HG02763 (cell line): ENCODE data around the gene C9orf85.
"Not testable (repeated sequence)": the region's sequence is repeated elsewhere in the genome, so short reads cannot be mapped to it uniquely, and the experiment has no call there.

ENCODE experiments used
- ATAC-seq: cut with Tn5 transposase; IDR thresholded peaks from one replicate; pipeline ENCODE4 v1.9.1; 2021; ENCODE audit warnings: mild to moderate bottlenecking, moderate library complexity; ENCODE audit not compliant: unreplicated experiment

C9orf85 gene, protein sequence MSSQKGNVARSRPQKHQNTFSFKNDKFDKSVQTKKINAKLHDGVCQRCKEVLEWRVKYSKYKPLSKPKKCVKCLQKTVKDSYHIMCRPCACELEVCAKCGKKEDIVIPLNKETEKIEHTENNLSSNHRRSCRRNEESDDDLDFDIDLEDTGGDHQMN

DNA sequence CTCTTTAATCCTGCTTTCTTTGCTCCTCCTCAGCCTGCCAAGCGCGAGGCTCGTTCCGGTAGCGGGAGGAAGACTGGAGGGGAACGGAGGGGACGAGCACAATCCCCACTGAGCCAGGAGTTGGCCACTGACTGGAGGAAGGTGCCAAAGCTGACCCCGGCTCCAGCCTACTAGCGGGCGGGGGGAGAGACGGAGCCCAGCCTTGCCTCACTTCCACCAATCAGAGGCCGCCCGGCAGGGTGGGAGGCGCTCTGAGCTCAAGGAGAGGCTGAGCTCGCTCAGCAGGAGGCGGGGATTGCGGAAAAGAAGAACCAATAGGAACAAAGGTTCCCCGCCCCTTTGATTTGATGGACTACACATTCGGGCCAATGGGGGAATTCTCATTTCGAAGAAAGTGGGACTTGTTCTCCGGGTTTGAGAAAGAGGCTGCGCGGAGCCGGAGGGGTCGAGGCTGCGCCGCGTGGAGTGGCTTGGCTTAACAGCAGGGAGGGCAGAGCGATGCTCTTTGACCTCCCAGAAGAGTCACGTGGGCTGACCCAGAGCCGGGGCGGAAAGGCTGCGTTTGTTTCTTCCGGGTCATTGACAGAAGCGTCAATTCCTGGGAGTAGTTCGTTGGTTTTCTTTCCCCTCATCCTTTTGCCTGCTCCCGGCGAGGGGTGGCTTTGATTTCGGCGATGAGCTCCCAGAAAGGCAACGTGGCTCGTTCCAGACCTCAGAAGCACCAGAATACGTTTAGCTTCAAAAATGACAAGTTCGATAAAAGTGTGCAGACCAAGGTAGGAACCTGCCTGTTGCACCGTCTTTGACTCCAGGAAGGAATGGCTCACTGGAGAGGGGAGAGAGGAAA lies at the start of gene C9orf85, which contains the start of gene ABHD17B:
C9orf85 (plus strand) TSS at position 579 of the 847 bp plus-strand sequence; CDS start at position 675, 96 bp downstream.
ABHD17B (minus strand) TSS at position 133 of the 847 bp plus-strand sequence. CDS start 36,113 bp downstream, outside the sequence.
- peak; percentile 95 for ATAC-seq

DNA sequence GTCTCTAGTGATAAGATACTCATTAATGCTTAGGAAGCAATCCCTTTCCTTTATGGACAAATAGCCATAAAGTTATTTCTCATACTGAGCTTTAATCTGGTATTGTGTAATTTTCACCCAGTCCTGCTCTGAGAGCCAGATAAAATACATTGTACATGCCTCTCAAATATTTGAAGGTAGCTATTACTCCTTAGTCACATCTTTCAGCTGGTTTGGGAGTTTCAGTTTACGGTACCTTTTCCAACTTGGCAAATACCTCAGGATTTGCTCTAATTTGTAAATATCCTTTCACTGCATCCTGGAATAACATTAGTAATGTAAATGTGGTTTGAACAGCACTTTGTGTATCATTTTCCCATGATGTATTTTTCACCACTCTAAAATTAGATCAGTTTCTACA lies 47.8 kb upstream of the C9orf85 start:
- ATAC-seq, result no peak

DNA sequence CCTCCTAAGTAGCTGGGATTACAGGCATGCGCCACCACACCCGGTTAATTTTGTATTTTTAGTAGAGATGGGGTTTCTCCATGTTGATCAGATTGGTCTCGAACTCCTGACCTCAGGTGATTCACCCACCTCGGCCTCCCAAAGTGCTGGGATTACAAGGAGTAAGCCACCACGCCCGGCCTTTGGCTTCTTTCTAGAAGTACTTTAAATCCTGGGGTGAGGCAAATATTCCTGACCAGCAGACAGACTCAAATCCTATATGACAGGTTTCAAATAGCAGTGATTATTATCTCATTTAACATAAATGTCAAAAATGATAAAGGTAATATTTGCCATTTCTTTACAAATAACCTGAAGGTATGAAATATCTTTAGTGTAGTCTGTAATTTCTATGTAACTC lies 36.1 kb upstream of the C9orf85 start:
- ATAC-seq, result no peak

DNA sequence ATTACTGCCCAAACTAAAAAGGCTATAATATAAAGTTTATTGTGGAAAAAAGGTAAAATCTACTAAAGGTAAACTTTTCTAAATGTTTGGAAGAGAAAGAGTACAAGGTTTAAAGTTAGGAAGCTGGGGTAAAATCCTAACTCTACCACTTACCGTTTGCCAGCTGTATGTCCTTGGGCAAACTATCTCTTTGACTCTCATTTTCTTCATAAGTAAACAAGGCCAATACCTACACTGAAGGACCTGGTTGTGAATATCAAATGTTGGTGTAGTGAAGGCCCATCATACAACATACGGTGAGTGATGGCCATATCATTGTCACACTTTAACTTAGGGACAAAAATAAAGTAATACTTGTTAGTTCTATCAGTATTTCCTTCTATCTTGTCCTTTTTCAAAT lies 35.3 kb upstream of the C9orf85 start:
- no peak for ATAC-seq

DNA sequence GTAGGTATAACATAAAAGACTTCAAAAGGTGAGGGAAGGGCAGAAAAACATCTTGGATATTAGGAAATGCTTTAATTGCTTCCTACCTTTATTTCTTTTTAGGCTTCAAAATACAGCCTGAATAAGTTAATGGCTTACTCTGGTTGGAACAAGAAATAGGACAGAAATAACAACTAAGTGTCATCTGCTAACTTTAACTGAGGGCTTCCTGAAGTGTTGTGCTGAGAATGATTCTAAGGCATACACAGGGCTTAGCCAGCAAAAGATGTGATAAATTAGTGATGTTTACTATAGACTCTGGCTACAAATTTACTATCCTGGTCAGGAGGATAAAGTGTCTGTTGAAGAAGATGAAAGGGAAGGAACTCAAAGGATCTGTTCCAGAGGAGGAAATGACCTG lies 34.6 kb upstream of the C9orf85 start:
- no peak for ATAC-seq

DNA sequence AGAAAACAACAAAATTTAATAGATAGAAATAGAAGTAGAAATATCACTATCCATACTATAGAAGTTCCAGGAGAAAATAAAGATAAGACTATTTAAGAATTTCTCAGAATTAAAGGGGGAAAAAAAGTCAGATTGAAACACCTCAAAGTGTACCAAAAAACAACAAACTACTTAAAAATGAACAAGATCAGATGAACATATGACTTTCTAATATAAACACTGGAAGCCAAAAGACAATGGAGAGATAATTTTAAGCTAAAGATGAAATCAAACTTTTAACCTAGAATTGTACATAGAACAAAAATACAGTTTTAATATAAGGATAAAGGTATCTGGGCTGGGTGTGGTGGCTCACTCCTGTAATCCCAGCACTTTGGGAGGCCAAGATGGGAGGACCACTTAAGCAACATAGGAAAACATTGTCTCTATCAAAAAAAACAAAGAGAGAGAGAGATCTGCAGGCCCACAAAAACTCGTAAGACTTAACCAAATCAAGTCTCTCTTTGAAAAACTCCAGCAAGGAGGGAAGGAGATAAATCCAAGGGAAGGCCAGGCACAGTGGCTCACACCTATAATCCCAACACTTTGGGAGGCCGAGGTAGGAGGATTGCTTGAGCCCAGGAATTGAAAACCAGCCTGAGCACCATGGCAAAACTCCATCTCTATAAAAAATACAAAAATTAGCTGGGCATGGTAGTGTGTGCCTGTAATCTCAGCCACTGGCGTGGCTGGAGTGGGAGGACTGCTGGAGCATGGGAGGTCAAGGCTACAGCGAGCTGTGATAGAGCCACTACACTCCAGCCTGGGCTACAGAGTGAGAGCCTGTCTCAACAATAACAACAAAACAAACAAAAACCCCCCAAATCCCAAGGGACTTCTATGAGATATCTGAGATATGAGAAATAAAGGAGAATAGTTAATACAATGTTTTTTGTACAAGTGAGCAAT lies 32.8 kb upstream of the C9orf85 start:
- ATAC-seq, result no peak

DNA sequence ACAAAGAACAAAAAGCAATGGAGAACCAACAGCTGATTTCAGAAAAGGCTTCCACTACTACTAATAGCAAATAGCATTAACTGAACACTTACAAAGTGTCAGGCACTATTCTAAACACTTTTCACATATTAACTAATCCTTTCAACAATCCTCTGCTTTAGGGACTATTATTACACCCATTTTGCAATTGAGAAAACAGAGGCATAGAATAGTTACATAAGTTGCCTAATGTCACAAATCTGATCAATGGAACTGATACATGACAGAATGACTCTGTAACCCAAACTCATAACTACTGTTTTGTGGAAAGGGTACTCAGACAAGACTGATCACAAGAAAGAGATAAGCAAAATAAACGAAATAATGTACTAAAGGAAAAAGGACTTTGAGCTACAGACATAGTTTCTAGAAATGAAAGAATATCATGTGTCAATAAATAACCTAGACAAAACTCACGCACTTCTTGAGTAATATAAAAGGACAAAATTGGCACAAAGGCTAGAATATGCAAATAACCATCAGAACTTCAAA lies 31.7 kb upstream of the C9orf85 start:
- ATAC-seq, result no peak

DNA sequence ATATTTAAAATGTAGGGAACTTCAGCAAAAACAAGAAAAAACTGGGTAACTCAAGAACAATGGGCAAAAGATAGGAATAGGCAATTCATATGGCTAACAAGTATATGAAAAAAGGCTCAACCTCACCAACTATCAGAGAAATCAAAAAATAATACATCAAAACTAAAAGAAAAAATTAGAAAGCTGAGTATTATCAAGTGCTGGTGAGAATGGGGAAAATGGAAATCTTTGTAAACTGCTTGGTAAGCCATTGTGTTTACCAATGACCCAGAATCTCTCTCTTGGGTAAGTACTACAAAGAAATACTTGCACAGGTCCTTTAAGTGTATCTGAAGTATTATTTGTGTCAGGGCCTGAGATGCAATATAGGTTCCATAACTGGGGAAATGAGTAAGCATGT lies 27.4 kb upstream of the C9orf85 start:
- no peak for ATAC-seq

DNA sequence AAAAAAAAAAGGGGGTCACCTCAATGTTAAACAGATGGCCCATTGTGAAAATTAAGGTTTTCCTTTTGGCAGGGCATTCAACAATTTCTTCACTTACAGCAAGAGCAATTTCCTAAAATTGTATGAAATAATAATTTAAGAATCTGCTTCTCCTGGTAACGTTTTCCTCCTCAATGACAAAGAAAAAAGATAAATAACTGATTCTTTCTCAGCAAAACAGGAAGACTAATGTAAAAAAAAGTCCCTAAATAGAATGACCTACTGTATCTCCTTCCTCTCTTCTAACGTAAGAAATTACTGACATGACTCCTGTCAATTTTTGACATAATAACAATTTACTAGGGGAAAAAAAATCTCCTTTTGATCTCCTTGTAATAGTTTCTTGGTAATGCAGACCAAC lies 26.0 kb upstream of the C9orf85 start:
- no peak for ATAC-seq

DNA sequence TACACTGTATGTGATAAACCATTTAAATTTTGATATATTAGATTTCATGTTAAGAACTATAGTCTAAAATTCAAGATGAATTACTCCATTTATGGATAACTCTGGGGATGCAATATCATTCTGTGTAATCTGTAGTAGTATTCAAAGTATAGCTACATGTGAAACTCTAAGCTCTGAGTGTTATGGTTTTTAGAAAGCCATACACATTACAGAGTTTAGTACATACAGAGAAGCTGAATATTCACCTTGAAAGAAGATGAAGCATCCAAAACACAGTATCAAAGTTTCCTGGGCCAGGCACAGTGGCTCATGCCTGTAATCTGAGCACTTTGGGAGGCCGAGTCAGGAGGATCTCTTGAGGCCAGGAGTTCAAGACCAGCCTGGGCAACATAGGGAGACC lies 25.4 kb upstream of the C9orf85 start:
- no peak for ATAC-seq

DNA sequence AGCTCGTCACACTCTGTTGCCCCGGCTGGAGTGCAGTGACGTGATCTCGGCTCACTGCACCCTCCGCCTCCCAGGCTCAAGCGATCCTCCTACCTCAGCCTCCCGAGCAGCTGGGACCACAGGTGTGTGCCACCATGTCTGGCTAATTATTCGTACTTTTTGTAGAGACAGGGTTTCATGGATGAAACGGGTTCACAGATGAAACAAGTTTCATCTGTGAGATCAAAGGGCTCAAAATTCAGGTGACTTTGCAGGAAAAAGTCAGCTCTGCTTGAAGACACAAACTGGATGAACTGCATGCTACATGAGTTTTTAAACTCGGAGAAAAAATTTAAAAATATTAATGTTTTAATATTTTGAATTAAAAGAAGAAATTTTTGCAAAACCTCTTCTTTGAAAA lies 24.9 kb upstream of the C9orf85 start:
- ATAC-seq, result no peak

DNA sequence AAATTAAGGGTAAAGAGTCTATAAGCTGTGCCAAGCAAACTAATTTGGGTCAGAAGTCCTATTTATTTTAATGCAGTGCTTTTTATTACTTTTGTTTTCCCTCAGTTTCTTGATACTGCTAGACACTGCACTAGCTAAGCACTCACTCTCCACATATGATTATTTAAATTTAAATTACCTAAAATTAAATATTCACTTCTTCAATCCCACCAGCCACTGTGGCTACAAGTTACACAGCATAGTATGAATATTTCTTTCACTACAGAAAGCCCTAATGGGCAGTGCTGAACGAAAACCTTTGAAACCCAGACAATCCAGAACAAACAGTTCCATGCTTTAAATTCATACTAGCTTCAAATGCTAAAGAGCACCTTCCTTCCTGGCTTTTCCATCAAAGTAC lies 24.1 kb upstream of the C9orf85 start:
- no peak for ATAC-seq

DNA sequence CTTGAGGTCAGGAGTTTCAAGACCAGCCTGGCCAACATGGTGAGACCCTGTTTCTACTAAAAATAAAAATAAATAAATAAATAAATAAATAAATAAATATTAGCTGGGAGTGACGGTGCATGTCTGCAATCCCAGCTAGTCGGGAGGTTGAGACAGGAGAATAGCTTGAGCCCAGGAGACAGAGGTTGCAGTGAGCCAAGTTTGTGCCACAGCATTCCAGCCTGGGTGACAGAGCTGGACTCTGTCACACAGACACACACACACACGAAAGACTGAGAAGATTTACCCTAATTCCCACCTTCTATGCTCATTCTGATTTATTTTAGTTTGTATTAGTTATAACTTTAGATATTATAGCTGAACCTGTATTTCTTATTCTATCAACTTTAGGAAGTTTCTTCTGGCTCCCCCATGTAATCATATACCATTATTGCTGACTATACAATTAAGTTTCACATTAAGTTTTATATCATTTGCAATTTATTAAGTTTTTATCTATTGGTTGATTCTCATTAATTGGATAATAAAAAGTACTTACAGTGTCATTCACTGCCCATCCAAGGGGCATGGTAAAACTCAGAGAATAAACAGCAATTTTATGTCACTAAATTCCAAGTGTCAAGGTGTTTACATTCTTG lies 21.3 kb upstream of the C9orf85 start:
- ATAC-seq, result no peak

DNA sequence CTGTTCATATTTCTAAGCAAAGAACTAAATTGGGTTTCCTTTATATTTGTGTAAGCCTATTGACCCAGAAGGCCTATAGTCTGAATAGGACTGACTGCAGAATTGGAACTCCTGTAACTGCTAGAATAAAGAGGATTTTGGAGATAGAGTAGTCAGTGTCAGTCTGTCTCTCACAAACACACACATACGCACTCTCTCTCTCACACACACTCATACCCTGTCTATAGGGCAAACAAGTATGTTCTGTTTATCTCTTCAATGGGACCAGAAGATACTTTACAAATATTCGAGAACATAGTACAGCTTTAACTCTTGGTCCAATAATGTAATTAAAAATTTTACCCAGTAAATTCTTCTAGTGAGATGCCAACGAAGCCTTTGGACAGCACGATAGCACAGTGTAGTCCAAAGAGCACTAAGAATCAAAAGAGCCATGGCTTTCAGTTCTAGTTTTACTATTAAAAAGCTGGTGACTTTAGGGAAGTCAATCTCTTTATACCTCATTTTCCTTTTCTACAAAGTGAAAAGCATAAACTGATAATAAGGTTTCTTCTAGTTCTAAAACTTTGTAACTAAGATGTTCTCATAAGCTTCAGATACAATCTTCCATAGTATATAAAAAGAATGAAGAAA lies 19.8 kb upstream of the C9orf85 start:
- no peak for ATAC-seq

DNA sequence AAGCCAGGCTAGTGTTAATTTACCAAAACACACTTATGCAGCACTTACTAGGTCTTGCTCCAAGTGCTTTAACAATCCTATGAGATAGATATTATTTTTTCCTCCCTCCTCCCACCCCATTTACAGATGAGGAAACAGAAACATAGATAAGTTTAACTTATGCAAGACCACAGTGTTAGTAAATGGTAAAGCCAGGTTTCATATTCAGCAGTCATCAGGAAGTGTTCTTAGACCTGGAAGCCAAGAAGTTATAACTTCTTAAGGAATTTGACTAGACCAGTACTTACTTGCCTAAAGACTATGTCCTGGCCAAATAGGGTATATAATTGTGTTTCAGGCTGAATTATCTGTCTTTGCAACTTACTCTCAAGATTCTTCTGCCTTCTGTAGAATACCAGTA lies 16.3 kb upstream of the C9orf85 start:
- ATAC-seq, result no peak

DNA sequence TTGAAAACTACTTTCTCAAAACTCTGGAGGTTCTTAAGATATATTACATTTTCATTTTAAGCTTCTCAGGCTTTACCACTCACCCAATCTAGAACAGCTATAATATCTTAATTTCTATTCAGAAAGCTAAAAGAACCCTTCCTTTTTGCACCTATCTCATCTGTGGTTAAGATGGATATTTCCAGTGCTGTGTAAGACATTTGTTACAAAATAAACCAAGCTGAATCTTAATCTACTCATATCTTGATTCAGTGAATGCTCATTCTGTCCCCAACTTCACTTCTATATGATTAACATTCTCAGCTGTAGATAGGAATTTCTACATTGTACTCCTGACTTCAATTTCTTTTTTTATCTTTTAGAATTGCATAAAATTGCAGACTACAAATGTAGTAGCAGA lies 15.5 kb upstream of the C9orf85 start:
- no peak for ATAC-seq

DNA sequence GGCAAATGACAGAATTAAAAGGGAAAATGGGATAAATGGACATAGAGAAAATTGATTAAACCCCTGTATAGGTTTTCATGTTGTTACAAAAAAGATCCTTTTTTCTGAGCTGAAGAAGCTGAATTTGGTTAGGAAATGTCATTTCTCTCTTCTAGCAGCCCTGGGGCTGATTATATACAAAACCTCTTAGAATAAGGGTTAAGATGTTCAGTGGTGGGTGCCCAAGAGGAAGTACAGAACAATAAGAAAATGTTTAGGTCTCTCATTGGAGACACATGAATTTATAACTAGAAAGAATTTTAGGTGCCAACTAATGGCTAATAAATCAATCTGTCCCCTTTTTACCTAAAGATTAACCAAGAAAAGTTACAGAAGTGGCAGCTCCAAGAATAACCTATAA lies 14.7 kb upstream of the C9orf85 start:
- no peak for ATAC-seq

DNA sequence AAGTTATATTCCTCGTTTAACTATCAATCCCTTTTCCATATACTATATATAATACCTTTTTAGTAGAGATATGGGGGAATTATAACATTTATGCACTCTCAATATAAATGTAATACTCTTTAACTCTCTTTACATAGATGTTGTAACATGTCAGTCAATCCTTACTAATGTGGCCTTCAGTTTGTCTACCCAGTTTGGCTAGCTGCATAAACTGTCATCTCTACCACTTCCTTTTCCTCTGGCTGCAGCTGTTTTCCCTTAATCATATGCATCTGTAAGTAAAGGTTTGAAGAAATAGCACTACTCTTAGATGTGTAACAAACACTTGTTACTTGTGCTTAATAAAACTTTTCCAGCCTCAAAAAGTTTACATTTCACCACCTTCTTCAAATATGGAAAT lies 13.9 kb upstream of the C9orf85 start:
- ATAC-seq, result no peak

DNA sequence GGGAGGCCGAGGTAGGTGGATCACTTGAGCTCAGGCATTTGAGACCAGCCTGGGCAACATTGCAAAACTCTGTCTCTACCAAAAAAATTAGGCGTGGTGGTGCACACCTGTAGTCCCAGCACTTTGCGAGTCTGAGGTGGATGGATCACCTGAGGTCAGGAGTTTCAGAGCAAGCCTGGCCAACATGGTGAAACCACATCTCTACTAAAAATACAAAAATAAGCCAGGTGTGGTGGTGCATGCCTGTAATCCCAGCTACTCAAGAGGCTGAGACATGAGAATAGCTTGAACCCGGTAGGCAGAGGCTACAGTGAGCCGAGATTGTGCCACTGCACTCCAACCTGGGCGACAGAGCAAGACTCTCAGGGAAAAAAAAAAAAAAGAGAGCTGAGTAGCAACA lies 12.7 kb upstream of the C9orf85 start:
- not testable (repeated sequence) for ATAC-seq
